Measurements from ENCODE around the gene ORMDL2.

GRCh38 chr12:55818140-55818728, 393 bp downstream of the ORMDL2 start:
- no peak for TF ChIP-seq POLR2A (IDR thresholded peaks at IDR 0.05; ENCODE audit: low read length)
- TF ChIP-seq GATA1 (IDR thresholded peaks at IDR 0.05; ENCODE audit: low read depth, low read length): no peak

Measured in erythroblast (primary cell).